ENCODE data around the gene FXYD1. TPM values are rescaled to one million over a fixed set of nuclear protein-coding genes. Genes with fewer than 3 reads are reported as not detected.

FXYD1 gene
- 10 to 100 TPM in 2 of 4 donors, not detected in 2; 10.6 to 29.2 TPM for total RNA-seq

DNA sequence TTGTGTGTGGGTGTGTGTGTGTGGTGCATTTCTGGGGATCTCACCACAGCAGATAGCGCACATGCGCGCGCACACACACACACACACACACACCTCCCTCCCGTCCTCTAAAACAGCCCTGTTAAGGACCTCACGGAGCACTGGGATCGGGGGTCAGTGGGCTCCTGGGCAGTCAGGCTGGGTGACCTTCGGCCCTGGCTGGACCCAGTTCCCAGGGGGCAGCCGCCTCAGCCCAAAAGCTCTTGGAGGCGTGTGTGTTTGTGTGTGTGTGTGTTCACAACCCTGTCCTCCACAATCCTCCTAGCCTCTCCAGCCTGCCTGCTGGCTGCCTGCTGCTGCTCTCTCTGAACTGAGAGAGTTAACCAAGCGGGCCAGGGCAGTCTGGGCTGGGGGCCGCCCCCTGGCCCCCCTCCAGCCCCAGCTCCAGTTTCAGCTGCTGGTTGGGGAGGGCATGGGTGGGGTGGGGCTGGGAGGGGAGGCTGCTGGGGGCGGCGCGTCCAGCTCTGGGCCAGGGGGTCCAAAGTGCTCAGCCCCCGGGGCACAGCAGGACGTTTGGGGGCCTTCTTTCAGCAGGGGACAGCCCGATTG lies at the start of gene FXYD1:
TSS of gene FXYD1 (plus strand) at position 520 of the 588 bp plus-strand sequence. CDS start 1,256 bp downstream, outside the sequence.
- peaks cover 19 to 69% (median 44%) of the 10 kb centered on the region in 4 donors for H3K4me1 ChIP-seq
- in situ Hi-C loops (cut with MboI; ENCODE audit: low pct_ligation_motif_present in 1 of 4, low pct_unique_long_range_greater_than_20kb in 1 of 4, low sequenced_read_pairs in 3 of 4) (no loop called here), intact Hi-C loops (cut with DNase I; ENCODE audit: low total_unique reads) (no loop called here)
- no peaks in the 10 kb centered on the region for H3K36me3 ChIP-seq
- H3K27ac ChIP-seq: peak within 1 kb of the TSS; percentile 72 to 91 (median 78)
- TF ChIP-seq, protein P1, sequence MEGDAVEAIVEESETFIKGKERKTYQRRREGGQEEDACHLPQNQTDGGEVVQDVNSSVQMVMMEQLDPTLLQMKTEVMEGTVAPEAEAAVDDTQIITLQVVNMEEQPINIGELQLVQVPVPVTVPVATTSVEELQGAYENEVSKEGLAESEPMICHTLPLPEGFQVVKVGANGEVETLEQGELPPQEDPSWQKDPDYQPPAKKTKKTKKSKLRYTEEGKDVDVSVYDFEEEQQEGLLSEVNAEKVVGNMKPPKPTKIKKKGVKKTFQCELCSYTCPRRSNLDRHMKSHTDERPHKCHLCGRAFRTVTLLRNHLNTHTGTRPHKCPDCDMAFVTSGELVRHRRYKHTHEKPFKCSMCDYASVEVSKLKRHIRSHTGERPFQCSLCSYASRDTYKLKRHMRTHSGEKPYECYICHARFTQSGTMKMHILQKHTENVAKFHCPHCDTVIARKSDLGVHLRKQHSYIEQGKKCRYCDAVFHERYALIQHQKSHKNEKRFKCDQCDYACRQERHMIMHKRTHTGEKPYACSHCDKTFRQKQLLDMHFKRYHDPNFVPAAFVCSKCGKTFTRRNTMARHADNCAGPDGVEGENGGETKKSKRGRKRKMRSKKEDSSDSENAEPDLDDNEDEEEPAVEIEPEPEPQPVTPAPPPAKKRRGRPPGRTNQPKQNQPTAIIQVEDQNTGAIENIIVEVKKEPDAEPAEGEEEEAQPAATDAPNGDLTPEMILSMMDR (IDR thresholded peaks at IDR 0.05): no peak
- peak in 1 of 3 donors; percentile 26 for TF ChIP-seq POLR2AphosphoS5 (IDR thresholded peaks at IDR 0.05)
- no peak for TF ChIP-seq EP300 (IDR thresholded peaks at IDR 0.05; ENCODE audit: low read depth)
- TF ChIP-seq POLR2A (IDR thresholded peaks at IDR 0.05): no peak
- H3K4me3 ChIP-seq: peak within 1 kb of the TSS; percentile 17 to 45 (median 21)
- no peaks in the 10 kb centered on the region for H3K9me3 ChIP-seq
- H3K27me3 ChIP-seq: peaks cover 15% of the 10 kb centered on the region
- no peak for DNase-seq
- 64% methylated on average over 12 of the region's 18 CpGs; no CpG with 5 or more reads in 1 of the 2 donors for WGBS, 2 donors (ENCODE audit: low coverage in 1 of 2)

DNA sequence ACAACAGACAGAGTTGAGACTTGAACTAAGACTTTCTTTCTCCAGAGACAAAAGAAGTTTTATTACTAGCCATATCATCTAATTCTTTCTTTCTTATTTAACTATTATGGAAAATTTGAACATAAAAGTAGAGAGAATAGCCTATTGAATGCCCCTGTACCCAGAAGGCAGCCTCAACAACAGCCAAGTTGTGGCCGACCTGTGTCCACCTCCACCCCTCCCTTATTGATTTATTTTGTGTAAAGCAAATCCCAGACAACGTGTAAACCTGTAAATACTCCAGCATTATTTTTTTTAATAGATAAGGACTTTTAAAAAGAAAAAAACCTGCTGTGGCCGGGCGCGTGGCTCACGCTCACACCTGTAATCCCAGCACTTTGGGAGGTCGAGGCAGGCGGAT lies 49.1 kb upstream of the FXYD1 start:
- Histone ChIP-seq H3K9me3 (no peaks in the 10 kb centered on the region), H3K36me3 (no peaks in the 10 kb centered on the region), H3K27ac (no peak overlapping the region), H3K4me1 (peaks cover 0 to 9% (median 5%) of the 10 kb centered on the region in 4 donors), H3K27me3 (peaks cover 8% of the 10 kb centered on the region), H3K4me3 (no peak overlapping the region)
- intact Hi-C loops (cut with DNase I; ENCODE audit: low total_unique reads): no loop called here
- 89% methylated on average over 8 of the region's 8 CpGs; no CpG with 5 or more reads in 1 of the 2 donors for WGBS, 2 donors (ENCODE audit: low coverage in 1 of 2)
- TF ChIP-seq EP300 (IDR thresholded peaks at IDR 0.05; ENCODE audit: low read depth) (no peak), POLR2A (IDR thresholded peaks at IDR 0.05) (no peak), POLR2AphosphoS5 (IDR thresholded peaks at IDR 0.05) (no peak)
- TF ChIP-seq, protein P1 (IDR thresholded peaks at IDR 0.05): no peak
- in situ Hi-C loops (cut with MboI; ENCODE audit: low pct_ligation_motif_present in 1 of 4, low pct_unique_long_range_greater_than_20kb in 1 of 4, low sequenced_read_pairs in 3 of 4): no loop called here
- DNase-seq: no peak

DNA sequence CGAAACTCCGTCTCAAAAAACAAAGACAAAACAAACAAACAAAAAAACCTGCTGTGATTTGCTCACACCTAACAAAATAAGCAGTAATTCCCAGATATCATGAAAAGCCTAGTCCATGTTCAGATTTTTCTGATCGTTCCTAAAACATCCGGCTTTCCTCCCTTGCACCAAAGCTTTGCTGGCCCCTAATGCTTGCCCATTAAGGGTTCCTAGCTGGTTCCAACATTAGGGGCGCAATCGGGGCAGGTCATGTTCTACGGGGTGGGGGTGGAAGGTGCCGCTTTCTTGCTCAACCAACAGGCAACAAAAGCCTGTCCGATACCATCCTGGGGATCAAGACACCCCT lies 48.5 kb upstream of the FXYD1 start:
- Histone ChIP-seq H3K27ac (no peak overlapping the region), H3K27me3 (peaks cover 8% of the 10 kb centered on the region), H3K4me3 (no peak overlapping the region), H3K4me1 (peaks cover 0 to 9% (median 5%) of the 10 kb centered on the region in 4 donors), H3K36me3 (no peaks in the 10 kb centered on the region), H3K9me3 (no peaks in the 10 kb centered on the region)
- in situ Hi-C loops (cut with MboI; ENCODE audit: low pct_ligation_motif_present in 1 of 4, low pct_unique_long_range_greater_than_20kb in 1 of 4, low sequenced_read_pairs in 3 of 4): no loop called here
- TF ChIP-seq, protein P1 (IDR thresholded peaks at IDR 0.05): no peak
- no peak for TF ChIP-seq EP300 (IDR thresholded peaks at IDR 0.05; ENCODE audit: low read depth)
- no peak for TF ChIP-seq POLR2AphosphoS5 (IDR thresholded peaks at IDR 0.05)
- intact Hi-C loops (cut with DNase I; ENCODE audit: low total_unique reads): no loop called here
- DNase-seq: no peak
- 54% methylated on average over 9 of the region's 9 CpGs; no CpG with 5 or more reads in 1 of the 2 donors for WGBS, 2 donors (ENCODE audit: low coverage in 1 of 2)

DNA sequence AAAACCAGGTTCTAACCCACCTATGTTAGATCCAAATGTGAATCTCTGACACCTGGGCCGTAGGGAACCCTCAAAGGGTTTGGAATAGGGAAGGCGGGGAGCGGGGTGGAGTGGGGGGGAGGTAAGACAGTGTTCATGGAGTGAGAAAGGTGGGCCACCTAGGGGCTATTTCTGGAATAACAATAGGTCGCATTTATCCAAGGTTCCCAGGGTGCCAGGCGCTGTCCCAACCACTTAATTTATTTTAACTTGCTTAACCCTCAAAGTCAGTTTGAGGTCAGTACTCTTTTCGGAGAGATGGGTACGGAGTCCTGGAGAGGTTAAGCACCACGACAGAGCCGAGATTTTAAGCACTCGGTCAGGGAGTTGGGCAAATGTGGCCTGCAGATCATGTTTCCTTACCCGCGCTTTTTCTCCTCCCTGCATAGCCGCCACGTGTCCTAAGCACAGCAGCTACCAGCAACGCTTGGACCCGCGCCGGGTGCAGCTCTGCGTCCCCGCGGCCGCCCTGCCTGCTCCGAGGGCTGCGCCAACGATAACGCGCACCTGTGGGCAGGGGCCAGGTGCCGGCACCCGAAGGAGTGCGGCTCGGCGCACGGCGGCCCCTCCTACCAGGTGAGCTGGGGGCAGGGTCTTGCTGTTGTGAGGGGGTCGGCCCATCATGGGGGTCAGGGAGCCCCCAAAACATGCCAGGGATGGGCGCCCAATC lies 48.0 kb upstream of the FXYD1 start:
- Histone ChIP-seq H3K9me3 (no peaks in the 10 kb centered on the region), H3K27ac (no peak overlapping the region), H3K4me3 (no peak overlapping the region), H3K4me1 (peaks cover 0 to 9% (median 5%) of the 10 kb centered on the region in 4 donors), H3K36me3 (no peaks in the 10 kb centered on the region), H3K27me3 (peaks cover 8% of the 10 kb centered on the region)
- intact Hi-C loops (cut with DNase I; ENCODE audit: low total_unique reads) (no loop called here), in situ Hi-C loops (cut with MboI; ENCODE audit: low pct_ligation_motif_present in 1 of 4, low pct_unique_long_range_greater_than_20kb in 1 of 4, low sequenced_read_pairs in 3 of 4) (no loop called here)
- TF ChIP-seq POLR2A (IDR thresholded peaks at IDR 0.05): no peak
- TF ChIP-seq, protein P1 (IDR thresholded peaks at IDR 0.05): peak; percentile 55 to 68 (median 60)
- TF ChIP-seq EP300 (IDR thresholded peaks at IDR 0.05; ENCODE audit: low read depth): no peak
- no peak for TF ChIP-seq POLR2AphosphoS5 (IDR thresholded peaks at IDR 0.05)
- peak; percentile 58 for DNase-seq
- WGBS, 2 donors (ENCODE audit: low coverage in 1 of 2): 0 to 24% methylated on average over 4 to 21 of the region's 36 CpGs

All from transverse colon (tissue), 4 donors.